HG03469 (cell line): Measurements from ENCODE around the gene NCAM1.

Source experiments
- ATAC-seq: cut with Tn5 transposase; IDR thresholded peaks from one replicate; pipeline ENCODE4 v1.9.1; 2021; ENCODE audit warnings: mild to moderate bottlenecking, moderate library complexity, moderate number of reproducible peaks; ENCODE audit not compliant: unreplicated experiment

Gene NCAM1

GRCh38 chr11:113162592-113162962, 201.4 kb downstream of the NCAM1 start:
- ATAC-seq: no peak

- no peak for ATAC-seq
These were observed 202.2 kb downstream of the NCAM1 start for GRCh38 chr11:113163291-113164030.

- no peak for ATAC-seq
These were observed 205.1 kb downstream of the NCAM1 start for GRCh38 chr11:113166280-113166679.

- no peak for ATAC-seq
These were observed 206.4 kb downstream of the NCAM1 start for GRCh38 chr11:113167599-113167998.

GRCh38 chr11:113168354-113169342, 207.4 kb downstream of the NCAM1 start:
- ATAC-seq: no peak

GRCh38 chr11:113172382-113172951, 211.2 kb downstream of the NCAM1 start:
- ATAC-seq: no peak

GRCh38 chr11:113173126-113173525, 211.9 kb downstream of the NCAM1 start:
- ATAC-seq: no peak

GRCh38 chr11:113174882-113175281, 213.7 kb downstream of the NCAM1 start:
- ATAC-seq: no peak

- ATAC-seq: no peak
These were observed 215.6 kb downstream of the NCAM1 start for GRCh38 chr11:113176599-113177360.

- ATAC-seq: no peak
These were observed 216.5 kb downstream of the NCAM1 start for GRCh38 chr11:113177671-113178070.

- ATAC-seq: no peak
These were observed 217.3 kb downstream of the NCAM1 start for GRCh38 chr11:113178381-113179070.

- no peak for ATAC-seq
These were observed 218.0 kb downstream of the NCAM1 start for GRCh38 chr11:113179181-113179704.

- no peak for ATAC-seq
These were observed 219.9 kb downstream of the NCAM1 start for GRCh38 chr11:113181094-113181493.

- no peak for ATAC-seq
These were observed 221.1 kb downstream of the NCAM1 start for GRCh38 chr11:113182288-113182687.

GRCh38 chr11:113184498-113184897, 223.3 kb downstream of the NCAM1 start:
- no peak for ATAC-seq

GRCh38 chr11:113188371-113188834, 227.2 kb downstream of the NCAM1 start:
- ATAC-seq: no peak

GRCh38 chr11:113189909-113190667, 228.9 kb downstream of the NCAM1 start:
- no peak for ATAC-seq

- ATAC-seq: no peak
These were observed 231.1 kb downstream of the NCAM1 start for GRCh38 chr11:113192121-113192925.
